ENCODE measurements around the gene CPT1C. TPM values are rescaled to one million over a fixed set of nuclear protein-coding genes. Genes with fewer than 3 reads are reported as not detected.

CPT1C gene
- total RNA-seq, 3 donors from 2014 or later (not counting 1 experiment from before 2014, with no cell fraction given), result 0.34 to 0.78 (median 0.73) TPM

GRCh38 chr19:49678985-49679770, 11.7 kb upstream of the CPT1C start:
- Histone ChIP-seq H3K27ac (ENCODE audit: low read length) (no peak overlapping the region), H3K4me1 (ENCODE audit: control insufficient read depth, insufficient read depth, low read length) (peaks cover 39% of the 10 kb centered on the region), H3K36me3 (ENCODE audit: control insufficient read depth, insufficient read depth, low read length) (peaks cover 21% of the 10 kb centered on the region), H3K4me3 (ENCODE audit: low read length) (no peak overlapping the region), H3K27me3 (ENCODE audit: control insufficient read depth, insufficient read depth, low read length) (no peaks in the 10 kb centered on the region), H3K9me3 (ENCODE audit: control insufficient read depth, insufficient read depth, low read length) (no peaks in the 10 kb centered on the region)
- Mint-ChIP-seq H3K27me3 (ENCODE audit: low read depth in 2 of 2) (no peaks in the 10 kb centered on the region), H3K4me1 (peaks cover 25 to 43% of the 10 kb centered on the region in 2 donors), H3K27ac (peak overlapping the region; percentile 98 to 99), H3K36me3 (no peaks in the 10 kb centered on the region), H3K9me3 (no peaks in the 10 kb centered on the region), H3K4me3 (no peak overlapping the region)
- ATAC-seq (no peak), DNase-seq (peak in 1 of 2 donors; percentile 42)
- intact Hi-C loops (cut with micrococcal nuclease), result loop anchor here (2.0 to 5.0 kb wide), 3 partner anchors 88 to 286 kb away; partner anchors contain the start of genes PNKP and PRR12
- WGBS (ENCODE audit: insufficient coverage), result 73% methylated on average over 11 of the region's 12 CpGs
- TF ChIP-seq, protein P1, sequence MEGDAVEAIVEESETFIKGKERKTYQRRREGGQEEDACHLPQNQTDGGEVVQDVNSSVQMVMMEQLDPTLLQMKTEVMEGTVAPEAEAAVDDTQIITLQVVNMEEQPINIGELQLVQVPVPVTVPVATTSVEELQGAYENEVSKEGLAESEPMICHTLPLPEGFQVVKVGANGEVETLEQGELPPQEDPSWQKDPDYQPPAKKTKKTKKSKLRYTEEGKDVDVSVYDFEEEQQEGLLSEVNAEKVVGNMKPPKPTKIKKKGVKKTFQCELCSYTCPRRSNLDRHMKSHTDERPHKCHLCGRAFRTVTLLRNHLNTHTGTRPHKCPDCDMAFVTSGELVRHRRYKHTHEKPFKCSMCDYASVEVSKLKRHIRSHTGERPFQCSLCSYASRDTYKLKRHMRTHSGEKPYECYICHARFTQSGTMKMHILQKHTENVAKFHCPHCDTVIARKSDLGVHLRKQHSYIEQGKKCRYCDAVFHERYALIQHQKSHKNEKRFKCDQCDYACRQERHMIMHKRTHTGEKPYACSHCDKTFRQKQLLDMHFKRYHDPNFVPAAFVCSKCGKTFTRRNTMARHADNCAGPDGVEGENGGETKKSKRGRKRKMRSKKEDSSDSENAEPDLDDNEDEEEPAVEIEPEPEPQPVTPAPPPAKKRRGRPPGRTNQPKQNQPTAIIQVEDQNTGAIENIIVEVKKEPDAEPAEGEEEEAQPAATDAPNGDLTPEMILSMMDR (IDR thresholded peaks at IDR 0.05), result no peak

GRCh38 chr19:49679771-49680413, 11.0 kb upstream of the CPT1C start:
- WGBS (ENCODE audit: insufficient coverage), result 78% methylated on average over 8 of the region's 10 CpGs
- no peaks in the 10 kb centered on the region for H3K9me3 ChIP-seq (ENCODE audit: control insufficient read depth, insufficient read depth, low read length)
- peaks cover 27% of the 10 kb centered on the region for H3K36me3 ChIP-seq (ENCODE audit: control insufficient read depth, insufficient read depth, low read length)
- Mint-ChIP-seq H3K27me3 (ENCODE audit: low read depth in 2 of 2) (no peaks in the 10 kb centered on the region), H3K4me1 (peaks cover 25 to 43% of the 10 kb centered on the region in 2 donors), H3K36me3 (no peaks in the 10 kb centered on the region), H3K27ac (peak overlapping the region; percentile 98 to 99), H3K9me3 (no peaks in the 10 kb centered on the region), H3K4me3 (no peak overlapping the region)
- peak overlapping the region; percentile 47 for H3K27ac ChIP-seq (ENCODE audit: low read length)
- no peaks in the 10 kb centered on the region for H3K27me3 ChIP-seq (ENCODE audit: control insufficient read depth, insufficient read depth, low read length)
- no peak for DNase-seq
- no peak overlapping the region for H3K4me3 ChIP-seq (ENCODE audit: low read length)
- peaks cover 39% of the 10 kb centered on the region for H3K4me1 ChIP-seq (ENCODE audit: control insufficient read depth, insufficient read depth, low read length)
- TF ChIP-seq, protein P1 (IDR thresholded peaks at IDR 0.05), result no peak
- ATAC-seq, result no peak
- intact Hi-C loops (cut with micrococcal nuclease), result loop anchor here (1.0 to 5.0 kb wide), 8 partner anchors 15 to 454 kb away; partner anchors contain the start of genes BCL2L12, IRF3, PNKP and PRR12

DNA sequence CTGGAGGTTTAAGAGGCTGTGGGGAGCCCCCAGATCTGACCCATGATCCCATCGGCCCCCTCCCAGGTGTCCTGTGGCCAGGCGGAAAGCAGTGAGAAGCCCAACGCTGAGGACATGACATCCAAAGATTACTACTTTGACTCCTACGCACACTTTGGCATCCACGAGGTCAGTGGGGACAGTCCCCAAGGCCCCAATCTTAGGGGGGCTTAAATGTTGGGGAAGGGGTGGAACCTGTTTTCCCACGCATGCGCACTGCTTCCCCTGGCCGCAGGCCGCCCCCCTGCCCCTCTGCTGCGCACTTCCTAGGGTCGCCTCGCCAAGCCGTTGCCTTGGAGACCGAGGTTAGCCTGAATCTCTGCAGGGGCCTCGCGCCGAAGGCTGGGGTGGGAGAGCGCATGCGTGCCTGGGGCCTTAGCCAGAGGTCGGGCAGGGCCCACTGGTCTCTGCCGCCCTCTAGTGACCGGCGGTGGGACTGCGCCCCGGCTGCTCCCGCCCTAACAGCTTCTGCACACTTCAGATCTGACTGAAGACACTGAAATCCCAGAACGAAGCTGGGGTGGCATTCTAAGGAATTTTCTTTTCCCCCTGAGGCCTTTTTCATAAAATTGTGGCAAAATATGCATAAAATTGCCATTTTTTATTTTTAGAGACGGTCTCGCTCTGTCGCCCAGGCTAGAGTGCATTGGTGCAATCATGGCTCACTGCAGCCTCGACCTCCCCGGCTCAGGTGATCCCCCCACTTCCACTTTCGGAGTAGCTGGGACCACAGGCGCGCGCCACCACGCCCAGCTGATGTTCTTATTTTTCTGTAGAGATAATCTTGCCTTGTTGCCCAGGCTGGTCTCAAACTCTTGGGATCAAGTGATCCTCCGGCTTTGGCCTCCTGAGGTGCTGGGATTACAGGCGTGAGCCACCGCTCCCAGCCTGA, 10.2 kb upstream of the CPT1C start:
- no peaks in the 10 kb centered on the region for H3K9me3 ChIP-seq (ENCODE audit: control insufficient read depth, insufficient read depth, low read length)
- no peaks in the 10 kb centered on the region for H3K27me3 Mint-ChIP-seq (ENCODE audit: low read depth in 2 of 2)
- H3K4me1 ChIP-seq (ENCODE audit: control insufficient read depth, insufficient read depth, low read length), result peaks cover 35% of the 10 kb centered on the region
- intact Hi-C loops (cut with micrococcal nuclease), result loop anchor here (1.0 to 2.0 kb wide), 5 partner anchors 16 to 454 kb away; partner anchors contain the start of genes BCL2L12 and IRF3
- H3K4me3 Mint-ChIP-seq, result peak overlapping the region; percentile 37
- TF ChIP-seq, protein P1 (IDR thresholded peaks at IDR 0.05), result peak; percentile 99
- DNase-seq, result peak; percentile 96 to 97
- H3K9me3 Mint-ChIP-seq, result no peaks in the 10 kb centered on the region
- H3K27me3 ChIP-seq (ENCODE audit: control insufficient read depth, insufficient read depth, low read length), result no peaks in the 10 kb centered on the region
- ATAC-seq, result peak; percentile 17 to 55 (median 19)
- H3K27ac ChIP-seq (ENCODE audit: low read length), result peak overlapping the region; percentile 47
- H3K27ac Mint-ChIP-seq, result peak overlapping the region; percentile 98 to 99
- H3K4me3 ChIP-seq (ENCODE audit: low read length), result no peak overlapping the region
- peaks cover 25 to 46% of the 10 kb centered on the region in 2 donors for H3K4me1 Mint-ChIP-seq
- no peaks in the 10 kb centered on the region for H3K36me3 Mint-ChIP-seq
- 37% methylated on average over 40 of the region's 40 CpGs for WGBS (ENCODE audit: insufficient coverage)
- H3K36me3 ChIP-seq (ENCODE audit: control insufficient read depth, insufficient read depth, low read length), result peaks cover 35% of the 10 kb centered on the region

Data from natural killer cell (primary cell).